H1 (cell line): ENCODE results near the gene MPRIP. TPM values are rescaled to one million over a fixed set of nuclear protein-coding genes. Genes with fewer than 3 reads are reported as not detected.

Experiments used
- ATF3 ChIP-seq: IDR thresholded peaks from 2 replicates; pipeline ENCODE4 v1.6.1; 2011; ENCODE audit warnings: low read depth, mild to moderate bottlenecking, low read length; ENCODE audit not compliant: insufficient read depth
- CTBP2 ChIP-seq: IDR thresholded peaks from 2 replicates; pipeline ENCODE4 v1.7.0; 2011; ENCODE audit warnings: borderline replicate concordance, mild to moderate bottlenecking, moderate library complexity, mixed read lengths, low read length; ENCODE audit not compliant: insufficient read depth, insufficient read length
- CTCF ChIP-seq, 3 experiments: IDR thresholded peaks; 1 replicate in 2 of 3; 2 replicates in 1 of 3; pipeline versions ENCODE4 v1.5.1 to v1.6.1; 2011; ENCODE audit warnings: low read length in 3 of 3, mild to moderate bottlenecking in 3 of 3, inconsistent platforms in 2 of 3, low read depth in 1 of 3, moderate library complexity in 1 of 3; ENCODE audit not compliant: insufficient read depth in 1 of 3; ENCODE audit errors: control extremely low read depth in 1 of 3
- EZH2 ChIP-seq: fragments of 200-600 bp; sonication (generic); IDR thresholded peaks from 2 replicates; pipeline ENCODE4 v1.7.1; 2012; ENCODE audit warnings: low read depth, mild to moderate bottlenecking, moderate library complexity, low read length, inconsistent platforms; ENCODE audit not compliant: severe bottlenecking
- GTF2F1 ChIP-seq: IDR thresholded peaks from 2 replicates; pipeline ENCODE4 v1.6.1; 2012; ENCODE audit warnings: low read depth, low read length, improper control_type of control experiment, borderline replicate concordance
- HDAC2 ChIP-seq, 2 experiments: fragments of 300-600 bp in 1 of 2; sonication (generic) in 1 of 2; IDR thresholded peaks; 2 replicates each; pipeline ENCODE4 v1.6.1; 2011 to 2012; ENCODE audit warnings: low read depth in 2 of 2, low read length in 2 of 2, mild to moderate bottlenecking in 2 of 2, moderate library complexity in 2 of 2, borderline replicate concordance in 1 of 2, inconsistent platforms in 1 of 2
- JUN ChIP-seq: IDR thresholded peaks from 2 replicates; pipeline ENCODE4 v1.6.1; 2011; ENCODE audit warnings: low read depth, mild to moderate bottlenecking, improper control_type of control experiment, low read length
- KDM4A ChIP-seq: IDR thresholded peaks from one replicate; pipeline ENCODE4 v1.7.1; 2012; ENCODE audit warnings: low read depth, mild to moderate bottlenecking, moderate library complexity, low read length, inconsistent platforms; ENCODE audit not compliant: severe bottlenecking
- POLR2A ChIP-seq, 2 experiments: IDR thresholded peaks; 1 replicate in 1 of 2; 2 replicates in 1 of 2; pipeline ENCODE4 v1.6.1; 2011; ENCODE audit warnings: low read depth in 2 of 2, low read length in 2 of 2, mild to moderate bottlenecking in 2 of 2; ENCODE audit errors: control extremely low read depth in 1 of 2
- POLR2AphosphoS5 ChIP-seq: IDR thresholded peaks from 2 replicates; pipeline ENCODE4 v1.6.1; 2011; ENCODE audit warnings: low read depth, low read length
- RBBP5 ChIP-seq: IDR thresholded peaks from 2 replicates; pipeline ENCODE4 v1.7.1; 2012; ENCODE audit warnings: low read depth, mild to moderate bottlenecking, inconsistent platforms, low read length, moderate library complexity, borderline replicate concordance
- RNF2 ChIP-seq: fragments of 200-900, 300-1000 bp; sonication (generic); IDR thresholded peaks from 2 replicates; pipeline ENCODE4 v1.7.1; 2016; ENCODE audit warnings: borderline replicate concordance, low read depth, mild to moderate bottlenecking, antibody characterized with exemption, low read length; ENCODE audit not compliant: poor library complexity, severe bottlenecking; ENCODE audit errors: missing control alignments
- SIRT6 ChIP-seq: IDR thresholded peaks from one replicate; pipeline ENCODE4 v1.7.1; 2012; ENCODE audit warnings: low read length, inconsistent platforms
- SP1 ChIP-seq: IDR thresholded peaks from 2 replicates; pipeline ENCODE4 v1.6.1; 2011; ENCODE audit warnings: low read depth, low read length
- SRF ChIP-seq: IDR thresholded peaks from 2 replicates; pipeline ENCODE4 v1.6.1; 2011; ENCODE audit warnings: mild to moderate bottlenecking, low read depth, low read length, moderate library complexity
- TAF1 ChIP-seq: IDR thresholded peaks from 2 replicates; pipeline ENCODE4 v1.6.1; 2011; ENCODE audit warnings: mild to moderate bottlenecking, low read depth, low read length
- TBP ChIP-seq: IDR thresholded peaks from 2 replicates; pipeline ENCODE4 v1.6.1; 2011; ENCODE audit warnings: low read depth, low read length, improper control_type of control experiment
- USF2 ChIP-seq: IDR thresholded peaks from 2 replicates; pipeline ENCODE4 v1.6.1; 2011; ENCODE audit warnings: low read length, improper control_type of control experiment
- polyA plus RNA-seq, 7 experiments: library from polyadenylated mRNA; depleted of rRNA in 3 of 7; stranded (reverse) in 5 of 7; unstranded in 2 of 7; fragments of >200 nt in 5 of 7; fragments of 200-250 nt in 2 of 7; gene quantifications; 1 replicate in 5 of 7; 2 replicates in 1 of 7; 4 replicates in 1 of 7; pipeline versions ENCODE4 v1.2.1 to v1.2.3, GENCODE V29; 2011 to 2013; ENCODE audit warnings: missing spikeins in 2 of 7, mixed read lengths in 2 of 7
- total RNA-seq: library from RNA; stranded (reverse); fragmentation: NEBNext Ultra II Directional; extraction: Animal tissue kit (Norgen Biotek cat#: 25700); gene quantifications from 2 replicates; pipeline ENCODE4 v1.2.1, GENCODE V29; 2021

MPRIP gene
- total and polyA plus RNA-seq, 2 of the 8 experiments (the other 6 are each of a cell fraction or from before 2014, with no cell fraction given), result 48.6 to 146 TPM

- peak; percentile 96 for TF ChIP-seq KDM4A
- TF ChIP-seq CTCF (IDR thresholded peaks at IDR 0.05; ENCODE audit: control extremely low read depth in 1 of 3, insufficient read depth in 1 of 3, low read depth in 1 of 3, low read length in 3 of 3), result no peak
- TF ChIP-seq TBP, result peak; percentile 65
- TF ChIP-seq POLR2A (IDR thresholded peaks at IDR 0.05; ENCODE audit: control extremely low read depth in 1 of 2, low read depth in 2 of 2, low read length in 2 of 2), result peak; percentile 11 to 72
- no peak for TF ChIP-seq SRF
- TF ChIP-seq RBBP5, result no peak; the same call in 1 of the 2 replicates
- TF ChIP-seq RNF2, result no peak
- no peak for TF ChIP-seq CTBP2
- peak; percentile 65; the same call in 1 of the 2 replicates for TF ChIP-seq POLR2AphosphoS5
- no peak for TF ChIP-seq SIRT6
- peak; percentile 58 for TF ChIP-seq TAF1
- peak; percentile 89 for TF ChIP-seq ATF3
- peak in 1 of 2 experiments; percentile 71; a peak in 2 of 4 replicates for TF ChIP-seq HDAC2 (IDR thresholded peaks at IDR 0.05; ENCODE audit: borderline replicate concordance in 1 of 2, low read depth in 2 of 2, low read length in 2 of 2)
- 0 out of 2 replicates have a peak, but pooled peaks have one; percentile 49 for TF ChIP-seq SP1
- no peak for TF ChIP-seq JUN
- TF ChIP-seq GTF2F1, result no peak
- peak; percentile 94 for TF ChIP-seq USF2
- TF ChIP-seq EZH2, result no peak
Observed at GRCh38 chr17:17237026-17237799, 195.0 kb downstream of the MPRIP start, which contains the start of gene FLCN (continued).
